ENCODE measurements around the gene WDR37.
"Not testable (repeated sequence)": the region's sequence is repeated elsewhere in the genome, so short reads cannot be mapped to it uniquely, and the experiment has no call there.

The WDR37 gene

GRCh38 chr10:1043532-1043995, 12.6 kb upstream of the WDR37 start:
- peak; percentile 50 to 54 for DNase-seq

GRCh38 chr10:1044146-1044545, 12.0 kb upstream of the WDR37 start:
- DNase-seq, result no peak

GRCh38 chr10:1044964-1045363, 11.2 kb upstream of the WDR37 start:
- no peak for DNase-seq

GRCh38 chr10:1045415-1045814, 10.8 kb upstream of the WDR37 start:
- no peak for DNase-seq

- DNase-seq, result peak in 1 of 2 donors; percentile 25
Measured at GRCh38 chr10:1047937-1048336, 8.2 kb upstream of the WDR37 start.

- DNase-seq, result peak in 1 of 2 donors; percentile 77
Measured at GRCh38 chr10:1048349-1048731, 7.8 kb upstream of the WDR37 start.

GRCh38 chr10:1048732-1049424, 7.3 kb upstream of the WDR37 start, which contains the start of gene IDI1:
Gene IDI1 (minus strand): TSS chr10:1049119. CDS start chr10:1049003, 116 bp downstream.
- DNase-seq, result peak; percentile 98

GRCh38 chr10:1049425-1049958, 6.7 kb upstream of the WDR37 start:
- DNase-seq, result no peak

- peak; percentile 23 to 52 for DNase-seq
Measured at GRCh38 chr10:1050145-1050544, 6.0 kb upstream of the WDR37 start.

- DNase-seq, result peak; percentile 54 to 71
Measured at GRCh38 chr10:1050554-1050953, 5.6 kb upstream of the WDR37 start.

GRCh38 chr10:1054684-1055083, 1.5 kb upstream of the WDR37 start:
- DNase-seq, result no peak

GRCh38 chr10:1057106-1057657, 997 bp downstream of the WDR37 start:
- peak in 1 of 2 donors; percentile 24 for DNase-seq

- DNase-seq, result no peak
Measured at GRCh38 chr10:1058017-1058416, 1.8 kb downstream of the WDR37 start.

GRCh38 chr10:1059902-1060301, 3.7 kb downstream of the WDR37 start:
- no peak for DNase-seq

GRCh38 chr10:1061930-1062774, 6.0 kb downstream of the WDR37 start:
- peak in 1 of 2 donors; percentile 52 for DNase-seq

GRCh38 chr10:1063232-1063865, 7.2 kb downstream of the WDR37 start:
- peak; percentile 36 to 62 for DNase-seq

GRCh38 chr10:1064964-1065247, 8.7 kb downstream of the WDR37 start:
- no peak for DNase-seq

GRCh38 chr10:1066734-1067133, 10.5 kb downstream of the WDR37 start:
- DNase-seq, result not testable (repeated sequence)

GRCh38 chr10:1068380-1069361, 12.5 kb downstream of the WDR37 start:
- DNase-seq, result no peak

- no peak for DNase-seq
Measured at GRCh38 chr10:1070919-1071318, 14.7 kb downstream of the WDR37 start.

GRCh38 chr10:1074052-1074747, 18.0 kb downstream of the WDR37 start:
- DNase-seq, result peak in 1 of 2 donors; percentile 22
